Measurements from ENCODE around the gene UCMA.

- TF ChIP-seq CTCF (conservative IDR thresholded peaks at IDR 0.05; ENCODE audit: low read depth, low read length) (no peak), EZH2 (IDR thresholded peaks at IDR 0.05; ENCODE audit: borderline replicate concordance, low read depth, low read length, poor library complexity, severe bottlenecking) (no peak)
These were observed 34.1 kb upstream of the UCMA start for GRCh38 chr10:13268310-13268709.

All from A673 (cell line).